T47D (cell line): ENCODE results near the gene RAB11FIP3.

Experiments used
- DNase-seq, 2 experiments: peaks; one replicate each; pipeline versions ENCODE4 v3.0.0 to v3.0.0-alpha.2; 2011 to 2012; ENCODE audit warnings: low read depth in 1 of 2, low spot score in 1 of 2
- JUND ChIP-seq: IDR thresholded peaks from 2 replicates; pipeline ENCODE4 v1.6.1; 2012; ENCODE audit warnings: low read depth
- in situ Hi-C: cut with HindIII; loops from 2 replicates; pipeline ENCODE4 v1.10.0; 2016; ENCODE audit warnings: low sequenced_read_pairs, low pct_unique_long_range_greater_than_20kb

The RAB11FIP3 gene

GRCh38 chr16:525123-525519, 99.7 kb downstream of the RAB11FIP3 start:
- in situ Hi-C loops = no loop called here
- no peak for TF ChIP-seq JUND

GRCh38 chr16:525520-526180, 100.2 kb downstream of the RAB11FIP3 start:
- in situ Hi-C loops = no loop called here

More at GRCh38 chr16:525123-525519, 99.7 kb downstream of the RAB11FIP3 start:
- DNase-seq = no peak

GRCh38 chr16:526181-527014, 100.9 kb downstream of the RAB11FIP3 start:
- no peak for TF ChIP-seq JUND
- in situ Hi-C loops = no loop called here
- peak in 1 of 2 experiments; percentile 52 for DNase-seq

More at GRCh38 chr16:525520-526180, 100.2 kb downstream of the RAB11FIP3 start:
- DNase-seq = no peak
- TF ChIP-seq JUND = no peak

GRCh38 chr16:527015-527903, 101.8 kb downstream of the RAB11FIP3 start, which contains the start of gene CAPN15:
TSS of gene CAPN15 (plus strand) at chr16:527712. CDS start at chr16:546839, 19,127 bp downstream.
- TF ChIP-seq JUND = no peak
- in situ Hi-C loops = no loop called here
- peak; percentile 78 to 92 for DNase-seq

- in situ Hi-C loops = no loop called here
- DNase-seq = no peak
- no peak for TF ChIP-seq JUND
These were observed 102.9 kb downstream of the RAB11FIP3 start for GRCh38 chr16:528111-529011.

- in situ Hi-C loops = no loop called here
- no peak for DNase-seq
- TF ChIP-seq JUND = no peak
These were observed 103.6 kb downstream of the RAB11FIP3 start for GRCh38 chr16:529012-529575.

GRCh38 chr16:530111-530817, 104.8 kb downstream of the RAB11FIP3 start:
- DNase-seq = no peak
- no peak for TF ChIP-seq JUND
- in situ Hi-C loops = no loop called here

GRCh38 chr16:531494-532125, 106.2 kb downstream of the RAB11FIP3 start:
- in situ Hi-C loops = no loop called here
- no peak for DNase-seq
- TF ChIP-seq JUND = no peak

- DNase-seq = no peak
- in situ Hi-C loops = no loop called here
- TF ChIP-seq JUND = no peak
These were observed 108.1 kb downstream of the RAB11FIP3 start for GRCh38 chr16:533391-534123.

- no peak for DNase-seq
- TF ChIP-seq JUND = no peak
- in situ Hi-C loops = no loop called here
These were observed 108.7 kb downstream of the RAB11FIP3 start for GRCh38 chr16:534135-534534.
